ENCODE data around the gene ZNF230.

The ZNF230 gene

GRCh38 chr19:44002566-44003460, at the start of gene ZNF230:
Gene ZNF230 (plus strand): TSS chr19:44002957. CDS start chr19:44007079, 4,122 bp downstream.
- peak; percentile 86 for DNase-seq

GRCh38 chr19:43956827-43957226, 45.9 kb upstream of the ZNF230 start:
- no peak for DNase-seq

- no peak for DNase-seq
These were observed 44.9 kb upstream of the ZNF230 start for GRCh38 chr19:43957891-43958290.

GRCh38 chr19:43960411-43960810, 42.3 kb upstream of the ZNF230 start:
- DNase-seq, result no peak

GRCh38 chr19:43966079-43966694, 36.6 kb upstream of the ZNF230 start:
- DNase-seq, result no peak

GRCh38 chr19:43976732-43977131, 26.0 kb upstream of the ZNF230 start:
- DNase-seq, result no peak

GRCh38 chr19:43983544-43983911, 19.2 kb upstream of the ZNF230 start:
- DNase-seq, result no peak

- DNase-seq, result peak; percentile 68
These were observed 18.7 kb upstream of the ZNF230 start, which contains the start of gene ZNF155 for GRCh38 chr19:43983912-43984686. Gene ZNF155 (plus strand): TSS chr19:43984188. CDS start chr19:43988544, 4,356 bp downstream.

GRCh38 chr19:43984687-43985000, 18.1 kb upstream of the ZNF230 start:
- DNase-seq, result no peak

GRCh38 chr19:43997631-43998290, 5.0 kb upstream of the ZNF230 start:
- no peak for DNase-seq

GRCh38 chr19:44002212-44002565, 568 bp upstream of the ZNF230 start:
- DNase-seq, result no peak

GRCh38 chr19:44003461-44004009, 778 bp downstream of the ZNF230 start:
- no peak for DNase-seq

- DNase-seq, result no peak
These were observed 3.2 kb downstream of the ZNF230 start for GRCh38 chr19:44005973-44006372.

- DNase-seq, result no peak
These were observed 4.7 kb downstream of the ZNF230 start for GRCh38 chr19:44007473-44007872.

GRCh38 chr19:44010468-44010867, 7.7 kb downstream of the ZNF230 start:
- DNase-seq, result no peak

GRCh38 chr19:44019498-44019897, 16.7 kb downstream of the ZNF230 start:
- no peak for DNase-seq

GRCh38 chr19:44021221-44021620, 18.5 kb downstream of the ZNF230 start:
- no peak for DNase-seq

GRCh38 chr19:44024900-44025216, 22.1 kb downstream of the ZNF230 start:
- no peak for DNase-seq

GRCh38 chr19:44025217-44025936, 22.6 kb downstream of the ZNF230 start, which contains the start of gene ZNF222:
Gene ZNF222 (plus strand): TSS chr19:44025379. CDS start chr19:44025437, 58 bp downstream.
- peak; percentile 74 for DNase-seq

GRCh38 chr19:44026622-44027021, 23.9 kb downstream of the ZNF230 start:
- no peak for DNase-seq

- no peak for DNase-seq
These were observed 29.3 kb downstream of the ZNF230 start for GRCh38 chr19:44032001-44032610.

GRCh38 chr19:44042147-44042546, 39.4 kb downstream of the ZNF230 start:
- DNase-seq, result no peak
